Fibroblast of villous mesenchyme (primary cell): ENCODE results near the gene TNFRSF12A. TPM values are rescaled to one million over a fixed set of nuclear protein-coding genes. Genes with fewer than 3 reads are reported as not detected.

Experiments
- DNase-seq: peaks from one replicate; pipeline ENCODE4 v3.0.0-alpha.2; 2010; ENCODE audit warnings: low read depth
- H3K4me3 ChIP-seq: 2 replicates; pipeline ENCODE4 v1.5.1; 2011; ENCODE audit warnings: low read depth, mild to moderate bottlenecking, low read length
- total RNA-seq: library from RNA; depleted of rRNA; stranded (reverse); fragments of >200 nt; gene quantifications from 2 replicates; pipeline ENCODE4 v1.2.3, GENCODE V29; 2012
- TF ChIP-seq, protein P1 (sequence below): IDR thresholded peaks from 2 replicates; pipeline ENCODE4 v1.5.1; 2012; ENCODE audit warnings: low read depth, mild to moderate bottlenecking, low read length; ENCODE audit not compliant: insufficient read depth

Gene TNFRSF12A
- total RNA-seq, 1 donor: 196 TPM

DNA sequence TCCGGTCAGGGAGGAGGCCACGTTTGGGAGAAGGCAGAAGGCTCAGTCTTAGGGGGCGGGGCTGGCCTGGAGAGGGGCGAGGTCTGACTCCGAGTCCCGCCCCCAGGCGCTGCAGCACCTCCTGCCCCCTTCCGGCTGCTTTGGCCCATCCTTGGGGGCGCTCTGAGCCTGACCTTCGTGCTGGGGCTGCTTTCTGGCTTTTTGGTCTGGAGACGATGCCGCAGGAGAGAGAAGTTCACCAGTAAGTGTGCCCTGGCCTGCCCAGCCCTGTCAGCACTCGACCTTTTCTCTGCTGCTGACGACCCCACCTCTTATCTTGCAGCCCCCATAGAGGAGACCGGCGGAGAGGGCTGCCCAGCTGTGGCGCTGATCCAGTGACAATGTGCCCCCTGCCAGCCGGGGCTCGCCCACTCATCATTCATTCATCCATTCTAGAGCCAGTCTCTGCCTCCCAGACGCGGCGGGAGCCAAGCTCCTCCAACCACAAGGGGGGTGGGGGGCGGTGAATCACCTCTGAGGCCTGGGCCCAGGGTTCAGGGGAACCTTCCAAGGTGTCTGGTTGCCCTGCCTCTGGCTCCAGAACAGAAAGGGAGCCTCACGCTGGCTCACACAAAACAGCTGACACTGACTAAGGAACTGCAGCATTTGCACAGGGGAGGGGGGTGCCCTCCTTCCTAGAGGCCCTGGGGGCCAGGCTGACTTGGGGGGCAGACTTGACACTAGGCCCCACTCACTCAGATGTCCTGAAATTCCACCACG lies 1.5 kb downstream of the TNFRSF12A start:
- TF ChIP-seq, protein P1, sequence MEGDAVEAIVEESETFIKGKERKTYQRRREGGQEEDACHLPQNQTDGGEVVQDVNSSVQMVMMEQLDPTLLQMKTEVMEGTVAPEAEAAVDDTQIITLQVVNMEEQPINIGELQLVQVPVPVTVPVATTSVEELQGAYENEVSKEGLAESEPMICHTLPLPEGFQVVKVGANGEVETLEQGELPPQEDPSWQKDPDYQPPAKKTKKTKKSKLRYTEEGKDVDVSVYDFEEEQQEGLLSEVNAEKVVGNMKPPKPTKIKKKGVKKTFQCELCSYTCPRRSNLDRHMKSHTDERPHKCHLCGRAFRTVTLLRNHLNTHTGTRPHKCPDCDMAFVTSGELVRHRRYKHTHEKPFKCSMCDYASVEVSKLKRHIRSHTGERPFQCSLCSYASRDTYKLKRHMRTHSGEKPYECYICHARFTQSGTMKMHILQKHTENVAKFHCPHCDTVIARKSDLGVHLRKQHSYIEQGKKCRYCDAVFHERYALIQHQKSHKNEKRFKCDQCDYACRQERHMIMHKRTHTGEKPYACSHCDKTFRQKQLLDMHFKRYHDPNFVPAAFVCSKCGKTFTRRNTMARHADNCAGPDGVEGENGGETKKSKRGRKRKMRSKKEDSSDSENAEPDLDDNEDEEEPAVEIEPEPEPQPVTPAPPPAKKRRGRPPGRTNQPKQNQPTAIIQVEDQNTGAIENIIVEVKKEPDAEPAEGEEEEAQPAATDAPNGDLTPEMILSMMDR: peak; percentile 39
- peak; percentile 80 for DNase-seq
- peak overlapping the region; percentile 70 for H3K4me3 ChIP-seq

DNA sequence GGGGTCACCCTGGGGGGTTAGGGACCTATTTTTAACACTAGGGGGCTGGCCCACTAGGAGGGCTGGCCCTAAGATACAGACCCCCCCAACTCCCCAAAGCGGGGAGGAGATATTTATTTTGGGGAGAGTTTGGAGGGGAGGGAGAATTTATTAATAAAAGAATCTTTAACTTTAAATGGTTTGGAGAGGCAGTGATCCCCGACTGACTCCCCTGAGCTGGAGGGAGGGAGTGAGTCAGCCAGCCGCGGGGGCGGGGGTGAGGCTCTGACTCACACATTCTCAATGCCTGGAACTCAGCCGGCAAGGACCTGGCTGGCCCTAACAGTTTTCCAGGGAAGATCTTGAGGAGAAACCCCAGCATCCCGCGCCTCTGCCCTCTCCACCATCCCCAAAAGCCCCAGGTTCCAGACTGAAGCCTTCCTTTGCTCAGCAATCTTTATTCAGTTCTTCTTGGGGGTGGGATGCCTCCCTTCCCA lies 2.1 kb downstream of the TNFRSF12A start:
- peak; percentile 93 for DNase-seq
- peak overlapping the region; percentile 88 for H3K4me3 ChIP-seq
- TF ChIP-seq, protein P1: no peak

DNA sequence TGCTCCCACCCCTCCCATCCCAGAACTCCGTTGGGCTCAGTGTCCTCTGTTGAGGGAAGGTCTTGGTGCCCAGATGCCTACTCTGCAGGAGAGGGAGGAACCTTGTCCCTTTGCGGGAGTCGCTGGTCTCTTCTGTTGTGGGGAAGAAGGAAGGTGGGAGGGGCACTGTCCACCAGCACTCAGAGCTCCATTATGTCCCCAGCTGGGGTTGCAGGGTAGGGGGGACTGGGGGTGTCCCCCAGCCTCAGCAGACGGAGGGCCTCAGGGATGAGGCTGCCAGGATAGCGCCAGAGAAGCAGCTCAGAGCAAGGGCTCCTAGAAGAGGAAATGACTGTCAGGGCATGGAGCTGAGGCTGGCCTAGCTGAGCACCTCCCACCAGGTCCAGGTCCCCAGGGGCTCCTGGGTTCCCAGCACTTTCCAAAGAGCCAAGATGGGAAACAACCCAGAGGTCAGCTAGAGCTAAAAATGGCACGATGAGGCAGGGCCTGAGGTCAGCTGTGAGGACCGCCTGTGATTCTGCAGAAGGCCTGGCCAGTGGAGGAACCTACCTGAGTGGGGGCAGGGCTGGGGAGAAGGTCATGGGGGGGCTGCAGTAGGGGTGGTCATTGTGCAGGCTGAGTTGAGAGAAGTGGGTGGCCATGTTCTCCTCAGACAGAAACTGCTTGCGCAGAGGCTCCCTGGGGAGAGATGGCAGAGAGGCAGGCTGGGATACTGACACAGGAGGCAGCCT lies 2.7 kb downstream of the TNFRSF12A start:
- TF ChIP-seq, protein P1: no peak
- H3K4me3 ChIP-seq: peak overlapping the region; percentile 88
- peak; percentile 8 for DNase-seq

DNA sequence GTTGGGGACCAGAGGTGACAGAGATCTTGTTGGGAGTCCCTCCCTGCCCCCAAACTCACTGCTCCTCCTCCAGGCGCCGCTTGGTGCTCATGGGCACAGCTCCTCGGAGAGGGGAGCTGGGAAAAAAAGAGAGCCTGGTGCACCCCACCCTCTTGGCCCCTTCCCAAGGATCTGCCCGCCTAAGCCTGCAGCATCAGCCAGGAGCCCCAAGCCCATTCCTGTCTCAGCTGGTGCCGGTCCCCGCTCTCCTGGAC lies 3.2 kb downstream of the TNFRSF12A start:
- H3K4me3 ChIP-seq: peak overlapping the region; percentile 88
- DNase-seq: no peak
- TF ChIP-seq, protein P1: no peak

DNA sequence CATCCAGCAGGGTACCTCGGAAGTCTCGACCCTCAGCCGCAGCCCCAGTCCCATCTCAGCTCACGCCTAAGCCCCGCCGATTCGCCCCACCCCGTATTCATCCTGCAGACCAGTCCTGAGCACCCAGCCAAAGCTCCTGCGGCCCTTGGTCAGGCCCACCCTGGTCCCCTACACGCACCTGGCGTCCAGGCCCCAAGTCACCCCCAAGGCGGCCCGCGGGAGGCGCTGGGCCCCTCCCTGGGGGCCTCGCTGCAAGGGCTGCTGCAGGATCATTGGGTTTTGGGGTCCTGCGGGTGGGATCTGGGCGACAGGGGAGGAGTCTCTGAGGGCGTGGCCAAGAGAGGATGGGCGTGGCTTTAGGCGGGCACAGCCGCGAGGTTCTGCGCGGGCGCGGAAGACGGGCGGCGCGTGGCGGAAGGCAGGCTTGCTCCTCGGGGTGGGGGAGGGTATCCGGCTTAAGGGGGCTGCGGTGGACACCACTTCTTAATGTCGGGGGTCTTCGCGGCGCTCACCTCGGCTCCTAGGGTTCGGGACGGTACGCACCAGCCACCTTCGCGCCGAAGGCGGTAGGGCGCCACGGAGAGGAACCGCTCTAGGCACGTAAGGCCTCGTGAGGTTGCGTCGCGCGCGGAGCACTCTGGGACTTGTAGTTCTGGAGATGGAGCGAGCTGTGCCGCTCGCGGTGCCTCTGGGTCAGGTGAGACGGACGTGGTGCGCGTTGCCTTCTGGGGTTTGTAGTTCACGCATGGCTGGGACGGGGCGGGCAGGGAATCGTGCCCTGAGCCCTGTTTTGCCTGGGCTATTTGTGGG lies 3.7 kb downstream of the TNFRSF12A start, which contains the start of the genes HCFC1R1 and THOC6:
HCFC1R1 (minus strand) TSS at position 274 of the 810 bp plus-strand sequence; CDS start at position 273, 1 bp downstream.
THOC6 (plus strand) TSS at position 367 of the 810 bp plus-strand sequence; CDS start at position 659, 292 bp downstream.
- peak within 1 kb of the TSS; percentile 88 for H3K4me3 ChIP-seq
- TF ChIP-seq, protein P1: no peak
- peak; percentile 98 for DNase-seq

DNA sequence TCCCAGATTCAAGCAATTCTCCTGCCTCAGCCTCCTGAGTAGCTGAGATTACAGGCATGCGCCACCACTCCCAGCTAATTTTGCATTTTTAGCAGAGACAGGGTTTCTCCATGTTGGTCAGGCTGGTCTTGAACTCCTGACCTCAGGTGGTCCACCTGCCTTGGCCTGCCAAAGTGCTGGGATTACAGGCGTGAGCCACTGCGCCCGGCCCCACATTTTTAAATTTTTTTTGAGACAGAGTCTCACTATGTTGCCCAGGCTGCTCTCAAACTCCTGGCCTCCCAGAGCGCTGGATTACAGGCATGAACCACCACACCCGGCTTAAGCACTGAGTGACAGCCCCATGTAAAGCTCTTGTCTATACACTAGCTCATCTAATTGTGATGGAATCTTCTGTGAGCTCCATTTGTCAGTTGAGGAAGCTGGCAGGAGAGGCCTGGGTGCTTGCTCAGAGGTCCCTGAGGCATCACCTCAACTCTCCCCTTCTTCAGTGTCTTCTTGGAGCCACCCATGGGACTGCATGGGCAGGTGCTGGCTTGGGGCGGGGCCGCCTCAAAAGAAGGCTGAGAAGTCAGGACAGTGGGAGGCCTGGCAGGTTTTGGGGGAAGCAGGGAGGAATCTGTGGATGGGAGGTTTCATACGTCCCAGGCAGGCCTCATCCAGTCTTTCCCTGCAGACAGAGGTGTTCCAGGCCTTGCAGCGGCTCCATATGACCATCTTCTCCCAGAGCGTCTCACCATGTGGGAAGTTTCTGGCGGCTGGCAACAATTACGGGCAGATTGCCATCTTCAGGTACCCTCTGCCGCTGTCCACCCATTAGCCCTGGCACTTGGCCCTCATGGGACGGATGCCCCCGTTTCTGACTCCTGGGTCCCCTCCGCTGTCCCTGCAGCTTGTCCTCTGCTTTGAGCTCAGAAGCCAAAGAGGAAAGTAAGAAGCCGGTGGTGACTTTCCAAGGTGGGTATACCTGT lies 5.1 kb downstream of the TNFRSF12A start:
- TF ChIP-seq, protein P1: no peak
- DNase-seq: no peak
- no peak overlapping the region for H3K4me3 ChIP-seq
